HG03139 (cell line): ENCODE measurements around the gene TSGA10.
A peak's percentile ranks its signal among the peaks of the same experiment; 100 is the strongest.
"Not testable (repeated sequence)": the region's sequence is repeated elsewhere in the genome, so short reads cannot be mapped to it uniquely, and the experiment has no call there.

Experiments used
- ATAC-seq: cut with Tn5 transposase; IDR thresholded peaks from one replicate; pipeline ENCODE4 v1.9.1; 2021; ENCODE audit not compliant: unreplicated experiment

TSGA10 gene

GRCh38 chr2:99081891-99082290 is 72.9 kb downstream of the TSGA10 start:
- ATAC-seq, result no peak

GRCh38 chr2:99079226-99079625 is 75.5 kb downstream of the TSGA10 start:
- no peak for ATAC-seq

- ATAC-seq, result no peak
Measured at GRCh38 chr2:99072551-99072950, 82.2 kb downstream of the TSGA10 start.

DNA sequence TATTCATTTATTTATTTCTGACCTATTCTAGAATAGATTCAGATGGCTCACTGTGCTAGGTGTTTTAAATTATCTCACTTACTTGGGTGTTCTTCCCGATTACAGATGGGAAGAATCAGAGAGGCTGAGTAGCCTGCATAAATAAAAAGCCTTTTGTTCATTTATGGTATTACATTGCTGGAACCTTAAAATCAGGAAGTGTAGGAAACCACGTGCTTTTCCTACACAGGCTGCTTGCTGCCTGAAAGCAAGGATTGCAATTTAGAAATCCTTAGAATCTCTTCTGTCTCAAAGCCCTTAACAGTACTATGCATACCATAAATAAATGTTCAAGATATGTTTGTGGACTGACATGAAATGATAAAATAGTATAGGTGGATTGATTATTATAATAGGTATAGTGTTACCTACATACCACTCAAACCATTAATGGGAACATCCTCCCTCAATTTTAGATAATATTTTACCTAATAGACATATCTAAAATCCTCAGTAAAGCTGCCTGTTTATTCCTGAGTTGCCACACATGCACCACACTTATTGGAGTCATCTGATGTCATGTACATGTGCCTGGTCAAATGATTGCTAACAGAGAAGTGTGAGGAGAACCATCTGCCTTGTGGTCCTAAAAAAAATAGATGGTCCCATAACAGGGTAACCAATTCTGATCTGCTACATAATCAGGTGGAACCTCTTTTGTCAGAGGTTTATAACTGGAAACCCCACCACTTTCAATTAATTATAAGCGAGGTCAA is 86.7 kb downstream of the TSGA10 start:
- ATAC-seq, result no peak

GRCh38 chr2:99066075-99066958 is 88.4 kb downstream of the TSGA10 start:
- peak; percentile 94 for ATAC-seq

DNA sequence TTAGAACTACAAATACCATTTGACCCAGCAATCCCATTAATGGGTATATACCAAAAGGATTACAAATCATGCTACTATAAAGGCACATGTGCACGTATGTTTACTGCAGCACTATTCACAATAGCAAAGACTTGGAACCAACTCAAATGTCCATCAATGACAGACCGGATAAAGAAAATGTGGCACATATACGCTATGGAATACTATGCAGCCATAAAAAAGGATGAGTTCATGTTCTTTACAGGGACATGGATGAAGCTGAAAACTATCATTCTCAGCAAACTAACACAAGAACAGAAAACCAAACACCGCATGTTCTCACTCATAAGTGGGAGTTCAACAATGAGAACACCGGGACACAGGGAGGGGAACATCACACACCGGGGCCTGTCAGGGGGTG is 105.6 kb downstream of the TSGA10 start:
- ATAC-seq, result not testable (repeated sequence)

- not testable (repeated sequence) for ATAC-seq
Measured at GRCh38 chr2:99040736-99041300, 113.9 kb downstream of the TSGA10 start.

GRCh38 chr2:99035920-99036319 is 118.8 kb downstream of the TSGA10 start:
- ATAC-seq, result no peak

DNA sequence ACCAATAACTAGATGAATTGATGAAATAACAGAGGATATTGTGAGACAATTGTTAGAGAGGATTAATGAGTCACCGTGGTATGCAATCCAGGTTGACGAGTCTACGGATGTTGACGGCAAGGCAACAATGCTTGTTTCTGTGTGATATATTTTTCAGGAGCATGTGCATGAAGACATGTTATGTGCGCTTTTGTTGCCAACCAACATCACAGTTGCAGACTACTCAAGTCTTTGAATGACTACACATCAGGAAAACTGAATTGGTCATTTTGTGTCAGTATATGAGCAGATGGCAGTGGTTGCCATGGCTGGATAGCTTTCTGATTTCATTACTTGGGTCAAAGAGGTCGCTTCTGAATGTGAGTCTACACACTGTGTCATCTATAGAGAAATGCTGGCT is 122.0 kb downstream of the TSGA10 start:
- ATAC-seq, result no peak

GRCh38 chr2:99032001-99032400 is 122.7 kb downstream of the TSGA10 start:
- no peak for ATAC-seq

DNA sequence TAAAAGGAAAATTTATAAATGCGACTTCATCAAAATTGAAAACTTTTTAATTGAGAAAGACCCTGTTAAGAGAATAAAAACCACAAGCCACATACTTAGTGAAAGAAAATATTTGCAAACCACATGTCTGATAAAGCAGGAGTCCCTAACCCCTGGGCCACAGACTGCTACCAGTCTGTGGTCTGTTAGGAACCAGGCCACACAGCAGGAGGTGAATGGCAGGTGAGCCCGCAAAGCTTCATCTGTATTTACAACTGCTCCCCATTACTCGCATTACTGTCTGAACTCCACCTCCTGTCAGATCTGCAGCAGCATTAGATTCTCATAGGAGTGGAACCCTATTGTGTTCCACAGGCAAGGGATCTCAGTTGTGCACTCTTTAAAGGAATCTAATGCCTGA is 123.3 kb downstream of the TSGA10 start:
- no peak for ATAC-seq

GRCh38 chr2:99028558-99028957 is 126.2 kb downstream of the TSGA10 start:
- no peak for ATAC-seq

DNA sequence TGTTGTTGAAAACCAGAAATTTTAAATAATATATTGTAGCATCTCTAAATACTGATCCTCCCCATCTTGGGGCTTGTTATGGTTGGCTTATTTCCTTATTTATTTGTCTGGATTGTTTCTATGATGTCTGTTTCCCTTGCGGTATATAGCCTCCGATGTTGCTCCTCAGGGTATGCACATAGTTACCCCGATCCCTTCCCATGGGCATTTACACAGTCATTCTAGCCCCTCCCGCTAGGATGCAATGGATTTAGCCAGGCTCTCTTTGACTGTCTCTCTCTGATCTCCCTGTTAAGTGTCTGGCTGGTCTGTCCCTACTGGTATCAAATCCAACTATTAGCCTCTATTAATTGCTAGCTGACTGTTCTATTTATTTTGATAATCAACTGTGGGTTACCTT is 126.9 kb downstream of the TSGA10 start:
- ATAC-seq, result no peak

DNA sequence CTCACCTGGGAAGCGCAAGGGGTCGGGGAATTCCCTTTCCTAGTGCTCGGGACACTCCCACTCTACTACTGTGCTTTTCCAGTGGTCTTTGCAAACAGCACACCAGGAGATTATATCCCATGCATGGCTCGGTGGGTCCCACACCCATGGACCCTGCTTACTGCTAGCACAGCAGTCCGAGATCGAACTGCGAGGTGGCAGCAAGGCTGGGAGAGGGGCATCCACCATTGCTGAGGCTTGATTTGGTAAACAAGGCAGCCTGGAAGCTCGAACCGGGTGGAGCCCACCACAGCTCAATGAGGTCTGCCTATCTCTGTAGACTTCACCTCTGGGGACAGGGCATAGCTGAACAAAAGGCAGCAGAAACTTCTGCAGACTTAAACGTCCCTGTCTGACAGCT is 154.0 kb downstream of the TSGA10 start:
- no peak for ATAC-seq

DNA sequence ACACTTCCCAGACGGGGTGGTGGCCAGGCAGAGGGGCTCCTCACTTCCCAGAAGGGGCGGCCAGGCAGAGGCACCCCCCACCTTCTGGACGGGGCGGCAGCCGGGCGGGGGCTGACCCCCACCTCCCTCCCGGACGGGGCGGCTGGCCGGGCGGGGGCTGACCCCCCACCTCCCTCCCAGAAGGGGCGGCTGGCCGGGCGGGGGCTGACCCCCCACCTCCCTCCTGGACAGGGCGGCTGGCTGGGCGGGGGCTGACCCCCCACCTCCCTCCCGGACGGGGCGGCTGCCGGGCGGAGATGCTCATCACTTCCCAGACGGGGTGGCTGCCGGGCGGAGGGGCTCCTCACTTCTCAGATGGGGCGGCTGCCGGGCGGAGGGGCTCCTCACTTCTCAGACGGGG is 166.0 kb downstream of the TSGA10 start:
- ATAC-seq, result not testable (repeated sequence)

DNA sequence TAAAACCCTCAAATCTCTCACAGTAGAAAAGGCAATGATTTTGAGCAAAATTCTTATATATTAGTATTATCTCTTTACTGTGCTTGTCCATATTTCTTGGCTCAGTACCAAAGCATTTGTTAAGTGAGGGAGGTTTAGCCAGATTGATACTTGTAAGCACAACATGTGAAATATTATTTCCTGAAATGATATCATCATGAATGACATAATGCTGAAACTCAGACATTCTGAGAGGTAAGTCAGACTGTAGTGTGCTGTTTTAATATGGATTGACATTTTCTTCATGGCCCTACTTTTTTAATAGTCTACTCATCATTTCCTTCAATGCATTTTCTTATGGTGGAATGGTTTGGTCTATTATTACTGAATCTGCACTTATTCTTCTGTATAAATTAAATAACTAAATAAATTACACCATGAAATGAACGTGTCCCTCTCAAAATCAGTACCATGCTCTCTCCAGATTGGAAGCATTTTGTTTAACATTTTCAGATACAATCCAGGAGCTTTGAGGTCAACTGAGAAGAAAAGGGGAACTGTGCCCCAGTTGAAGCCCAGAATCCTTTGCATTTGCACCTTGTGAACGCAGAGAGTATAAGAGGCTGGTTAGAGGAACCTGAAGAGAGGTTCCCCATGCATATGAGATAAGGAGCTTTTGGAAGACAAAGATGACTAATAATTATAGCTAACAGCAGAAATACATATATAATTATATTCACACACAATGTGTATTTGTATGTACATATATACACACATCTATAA is 168.7 kb downstream of the TSGA10 start:
- no peak for ATAC-seq

- no peak for ATAC-seq
Measured at GRCh38 chr2:98975611-98976010, 179.1 kb downstream of the TSGA10 start.

DNA sequence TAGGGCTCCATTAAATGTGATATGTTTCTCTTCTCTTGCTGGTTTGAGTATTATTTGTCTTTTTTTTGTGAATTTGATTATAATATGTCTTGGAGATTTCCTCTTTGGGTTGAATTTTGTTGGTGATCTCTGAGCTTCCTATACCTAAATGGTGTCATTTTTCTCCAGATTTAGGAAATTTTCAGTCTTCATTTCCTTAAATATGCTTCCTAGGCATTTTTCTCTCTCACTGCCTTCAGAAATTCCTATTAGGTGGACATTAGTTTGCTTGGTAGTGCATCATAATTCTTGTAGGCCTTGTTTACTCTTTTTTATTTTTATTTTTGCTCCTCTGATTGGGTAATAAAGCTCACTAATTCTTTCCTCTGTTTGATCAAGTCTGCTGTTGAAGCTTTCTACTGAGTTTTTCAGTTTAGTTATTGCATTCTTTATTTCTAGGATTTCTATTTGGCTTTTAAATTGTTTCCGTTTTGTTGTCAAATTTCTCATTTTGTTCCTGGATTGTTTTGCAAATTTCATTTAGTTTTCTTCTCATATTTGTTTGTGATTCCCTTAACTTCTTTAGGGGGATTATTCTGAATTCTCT is 182.1 kb downstream of the TSGA10 start:
- ATAC-seq, result no peak

DNA sequence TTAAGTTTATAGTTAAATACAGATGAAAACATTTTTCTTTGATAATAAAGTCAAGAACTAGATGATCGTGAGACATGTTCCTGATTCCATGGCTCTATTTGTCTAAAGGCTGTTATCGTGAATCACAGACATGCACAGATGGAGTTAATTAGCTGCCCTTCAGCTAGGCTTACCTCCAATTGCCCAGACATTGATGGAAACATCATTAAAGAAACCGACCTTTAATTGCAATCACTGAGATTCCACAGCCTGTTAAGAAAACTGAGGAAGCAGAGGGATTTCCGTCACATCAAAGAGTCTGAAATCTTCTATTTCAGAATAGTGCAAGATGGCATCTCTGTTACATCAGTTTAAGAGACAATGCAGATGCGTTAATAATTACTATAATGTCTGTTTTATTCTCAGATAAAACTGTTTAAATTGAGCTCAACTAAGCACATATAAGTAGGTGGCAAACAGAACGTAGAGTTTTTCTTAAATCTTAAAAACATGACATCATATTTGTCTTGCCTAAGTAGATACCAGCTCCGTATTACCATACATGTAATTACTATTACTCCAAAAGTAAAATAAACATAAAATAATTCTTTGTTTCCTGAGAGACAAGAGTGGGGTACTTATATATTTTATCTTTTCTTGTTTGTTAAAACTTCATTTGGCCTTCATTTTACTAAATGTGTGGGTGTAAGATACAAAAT is 194.8 kb downstream of the TSGA10 start:
- no peak for ATAC-seq

GRCh38 chr2:98952966-98953365 is 201.8 kb downstream of the TSGA10 start:
- no peak for ATAC-seq
